Prostate gland (tissue), 2 donors: ENCODE results near the gene FBN2. TPM values are rescaled to one million over a fixed set of nuclear protein-coding genes. Genes with fewer than 3 reads are reported as not detected.

ENCODE experiments used
- DNase-seq: peaks from one replicate; pipeline ENCODE4 v3.0.0-alpha.2; 2019; ENCODE audit warnings: low spot score
- H3K27ac ChIP-seq, 2 donors: fragments of 200-600 bp; sonication (generic); 2 replicates each; pipeline ENCODE4 v1.5.1; 2017 to 2019
- H3K27me3 ChIP-seq: fragments of 200-600 bp; sonication (generic); replicated peaks from 2 replicates; pipeline ENCODE4 v1.5.1; 2019; ENCODE audit not compliant: insufficient read depth
- H3K36me3 ChIP-seq, 2 donors: fragments of 200-600 bp; sonication (generic); 1 replicate in 1 of 2; 2 replicates in 1 of 2; pipeline versions ENCODE4 v1.5.1 to v1.8.1; 2017 to 2019
- H3K4me1 ChIP-seq: fragments of 200-600 bp; sonication (generic); replicated peaks from 2 replicates; pipeline ENCODE4 v1.5.1; 2019
- H3K4me3 ChIP-seq, 2 donors: fragments of 200-600 bp; sonication (generic); 2 replicates each; pipeline ENCODE4 v1.5.1; 2017 to 2019
- H3K9me3 ChIP-seq: fragments of 200-600 bp; sonication (generic); 2 replicates; pipeline ENCODE4 v1.5.1; 2017
- CTCF ChIP-seq, 4 experiments: fragments of 200-600 bp in 2 of 4; fragments of 450-650 bp in 2 of 4; sonication (generic) in 2 of 4; IDR thresholded peaks; 1 replicate in 3 of 4; 2 replicates in 1 of 4; pipeline ENCODE4 v1.5.1; 2016 to 2019; ENCODE audit warnings: antibody characterized with exemption in 4 of 4, mild to moderate bottlenecking in 2 of 4, moderate library complexity in 2 of 4
- POLR2A ChIP-seq: fragments of 450-650 bp; IDR thresholded peaks from one replicate; pipeline ENCODE4 v1.6.1; 2016; ENCODE audit warnings: antibody characterized with exemption, mild to moderate bottlenecking
- POLR2AphosphoS5 ChIP-seq: sonication (generic); formaldehyde crosslinking; IDR thresholded peaks from one replicate; pipeline ENCODE4 v1.6.1; 2017; ENCODE audit warnings: antibody characterized with exemption
- WGBS: methylation state at CpG from one replicate; pipeline ENCODE4 v1.1.5; 2018; 5-methylcytosine and 5-hydroxymethylcytosine counted together
- intact Hi-C: fragments of 100-400 bp; cut with DNase I; formaldehyde crosslinking; loops from one replicate; pipeline ENCODE4 v1.14.2; 2022
- total RNA-seq, 2 donors: library from RNA; depleted of rRNA; stranded (reverse); fragments of >200 nt; gene quantifications; one replicate each; pipeline ENCODE4 v1.1.0, GENCODE V29; 2016

Gene FBN2
- total RNA-seq, 2 donors from 2014 or later, result 0.82 to 6.6 TPM

- no peaks in the 10 kb centered on the region for H3K27me3 ChIP-seq
- H3K36me3 ChIP-seq, result no peaks in the 10 kb centered on the region
- 99% methylated on average over 5 of the region's 5 CpGs for WGBS
- DNase-seq, result no peak
- no peak overlapping the region for H3K4me3 ChIP-seq
- H3K9me3 ChIP-seq, result no peaks in the 10 kb centered on the region
- intact Hi-C loops, result no loop called here
- TF ChIP-seq POLR2AphosphoS5 (no peak), POLR2A (no peak), CTCF (IDR thresholded peaks at IDR 0.05) (no peak)
- H3K27ac ChIP-seq, result no peak overlapping the region
- H3K4me1 ChIP-seq, result no peaks in the 10 kb centered on the region
Measured at GRCh38 chr5:128305341-128305740, 232.7 kb downstream of the FBN2 start.

GRCh38 chr5:128304791-128305190 is 233.3 kb downstream of the FBN2 start:
- 85% methylated on average over 2 of the region's 2 CpGs for WGBS
- H3K9me3 ChIP-seq, result no peaks in the 10 kb centered on the region
- H3K27me3 ChIP-seq, result no peaks in the 10 kb centered on the region
- H3K4me3 ChIP-seq, result no peak overlapping the region
- no peak for DNase-seq
- TF ChIP-seq POLR2AphosphoS5, result no peak
- TF ChIP-seq CTCF (IDR thresholded peaks at IDR 0.05), result no peak
- TF ChIP-seq POLR2A, result no peak
- no peaks in the 10 kb centered on the region for H3K4me1 ChIP-seq
- no peak overlapping the region for H3K27ac ChIP-seq
- intact Hi-C loops, result no loop called here
- no peaks in the 10 kb centered on the region for H3K36me3 ChIP-seq

GRCh38 chr5:128304088-128304487 is 234.0 kb downstream of the FBN2 start:
- intact Hi-C loops, result no loop called here
- TF ChIP-seq POLR2A (no peak), CTCF (IDR thresholded peaks at IDR 0.05) (no peak), POLR2AphosphoS5 (no peak)
- no peaks in the 10 kb centered on the region for H3K9me3 ChIP-seq

GRCh38 chr5:128303593-128303992 is 234.5 kb downstream of the FBN2 start:
- Histone ChIP-seq H3K27me3 (no peaks in the 10 kb centered on the region), H3K27ac (no peak overlapping the region), H3K9me3 (no peaks in the 10 kb centered on the region), H3K36me3 (no peaks in the 10 kb centered on the region), H3K4me3 (no peak overlapping the region), H3K4me1 (no peaks in the 10 kb centered on the region)
- WGBS, result 36% methylated on average over 1 of the region's 1 CpG
- intact Hi-C loops, result no loop called here
- DNase-seq, result no peak
- TF ChIP-seq POLR2A, result no peak
- TF ChIP-seq CTCF (IDR thresholded peaks at IDR 0.05), result no peak
- TF ChIP-seq POLR2AphosphoS5, result no peak

More at GRCh38 chr5:128304088-128304487, 234.0 kb downstream of the FBN2 start:
- Histone ChIP-seq H3K4me3 (no peak overlapping the region), H3K27me3 (no peaks in the 10 kb centered on the region), H3K4me1 (no peaks in the 10 kb centered on the region), H3K36me3 (no peaks in the 10 kb centered on the region), H3K27ac (no peak overlapping the region)
- no peak for DNase-seq

- H3K27ac ChIP-seq, result no peak overlapping the region
- no peak for DNase-seq
- H3K36me3 ChIP-seq, result no peaks in the 10 kb centered on the region
- TF ChIP-seq CTCF (IDR thresholded peaks at IDR 0.05) (no peak), POLR2AphosphoS5 (no peak), POLR2A (no peak)
- H3K4me1 ChIP-seq, result no peaks in the 10 kb centered on the region
- no peak overlapping the region for H3K4me3 ChIP-seq
- 54% methylated on average over 4 of the region's 4 CpGs for WGBS
- H3K9me3 ChIP-seq, result no peaks in the 10 kb centered on the region
- intact Hi-C loops, result no loop called here
- H3K27me3 ChIP-seq, result no peaks in the 10 kb centered on the region
Measured at GRCh38 chr5:128300181-128300580, 237.9 kb downstream of the FBN2 start.
